HepG2 (cell line): Measurements from ENCODE around the gene SLC12A5. TPM values are rescaled to one million over a fixed set of nuclear protein-coding genes. Genes with fewer than 3 reads are reported as not detected.

ENCODE experiments used
- ATAC-seq: fragments of 200-7000 bp; cut with Tn5 transposase; 3 replicates; pipeline ENCODE4 v1.9.1; 2020; ENCODE audit warnings: mild to moderate bottlenecking, moderate library complexity
- BruUV-seq: library from RNA; stranded (reverse); fragments of 400-500 nt; replicated peaks from 2 replicates; lab custom pipeline; 2021; lab: Mats Ljungman, UMichigan
- CTCF ChIA-PET: fragments of 300-600 bp; formaldehyde crosslinking; extraction: SDS; loops from one replicate; lab custom pipeline; 2021; ENCODE audit warnings: low total read pairs, inconsistent platforms, low intra/inter-chr PET ratio; lab: Yijun Ruan, JAX
- POLR2A ChIA-PET: fragments of 350-600 bp; sonication (Branson Sonifier 250); formaldehyde crosslinking; loops from one replicate; lab custom pipeline; 2020; ENCODE audit warnings: antibody characterized with exemption, inconsistent platforms; lab: Yijun Ruan, JAX
- DNase-seq: peaks from one replicate; pipeline ENCODE4 v3.0.0-alpha.2; 2015; ENCODE audit warnings: low spot score
- FAIRE-seq: peaks from 3 replicates; lab custom pipeline; 2011; peaks lifted over from hg19 to GRCh38; lab: Jason Lieb, UNC
- H2AFZ ChIP-seq: one replicate; pipeline ENCODE4 v1.6.1; 2011; ENCODE audit warnings: low read length, inconsistent platforms
- H3K27ac ChIP-seq: fragments of 300-600 bp; 3 replicates; pipeline ENCODE4 v1.8.0; 2011; ENCODE audit warnings: mixed run types, mild to moderate bottlenecking, mixed read lengths, low read length, inconsistent platforms; ENCODE audit not compliant: insufficient read depth; ENCODE audit errors: extremely low read length
- H3K27me3 ChIP-seq, 2 experiments: fragments of 200-600 bp in 1 of 2; 2 replicates in 1 of 2; 3 replicates in 1 of 2; pipeline versions ENCODE4 v1.6.0 to v1.8.0; 2011; ENCODE audit warnings: low read length in 2 of 2, mild to moderate bottlenecking in 2 of 2, moderate library complexity in 2 of 2, inconsistent platforms in 1 of 2; ENCODE audit not compliant: insufficient read depth in 2 of 2, control insufficient read depth in 1 of 2
- H3K36me3 ChIP-seq, 2 experiments: fragments of 200-600 bp in 1 of 2; replicated peaks in 1 of 2; 2 replicates in 1 of 2; 3 replicates in 1 of 2; pipeline versions ENCODE4 v1.5.1 to v1.8.0; 2011; ENCODE audit warnings: low read length in 2 of 2, inconsistent platforms in 1 of 2; ENCODE audit not compliant: insufficient read depth in 2 of 2, control insufficient read depth in 1 of 2
- H3K4me1 ChIP-seq: 2 replicates; pipeline ENCODE4 v1.5.1; 2012; ENCODE audit warnings: low read length, inconsistent platforms; ENCODE audit not compliant: insufficient read depth
- H3K4me2 ChIP-seq: 2 replicates; pipeline ENCODE4 v1.6.0; 2011; ENCODE audit warnings: low read depth, low read length, inconsistent platforms
- H3K4me3 ChIP-seq, 3 experiments: fragments of 200-600 bp in 1 of 3; sonication (generic), shearing (Covaris generic) in 1 of 3; replicated peaks in 1 of 3; 2 replicates each; pipeline ENCODE4 v1.5.1; 2011 to 2016; ENCODE audit warnings: low read length in 3 of 3, inconsistent platforms in 2 of 3, low read depth in 2 of 3, mild to moderate bottlenecking in 2 of 3, control low read depth in 1 of 3, mixed read lengths in 1 of 3; ENCODE audit not compliant: insufficient read depth in 1 of 3
- H3K79me2 ChIP-seq: one replicate; pipeline ENCODE4 v1.6.1; 2011; ENCODE audit warnings: low read length, inconsistent platforms; ENCODE audit not compliant: insufficient read depth
- H3K9ac ChIP-seq: 2 replicates; pipeline ENCODE4 v1.6.0; 2011; ENCODE audit warnings: mild to moderate bottlenecking, low read depth, low read length, inconsistent platforms; ENCODE audit not compliant: insufficient read depth
- H3K9me3 ChIP-seq: 2 replicates; pipeline ENCODE4 v1.5.1; 2012; ENCODE audit warnings: mild to moderate bottlenecking, low read length
- H4K20me1 ChIP-seq: 2 replicates; pipeline ENCODE4 v1.6.0; 2011; ENCODE audit warnings: inconsistent platforms, mild to moderate bottlenecking, low read length, moderate library complexity; ENCODE audit not compliant: insufficient read depth
- MAFG ChIP-seq: sonication (generic); formaldehyde crosslinking; IDR thresholded peaks from 2 replicates; pipeline ENCODE4 v1.5.1; 2020; ENCODE audit warnings: mild to moderate bottlenecking, missing genetic modification reagents
- RAD21 ChIP-seq: fragments of 450-650 bp; formaldehyde crosslinking; IDR thresholded peaks from 2 replicates; pipeline ENCODE4 v1.5.0; 2020; ENCODE audit warnings: mild to moderate bottlenecking
- STAG1 ChIP-seq: sonication (generic); formaldehyde crosslinking; IDR thresholded peaks from 2 replicates; pipeline ENCODE4 v1.4.0; 2020; ENCODE audit warnings: missing genetic modification reagents
- ZNF274 ChIP-seq: sonication (generic); formaldehyde crosslinking; IDR thresholded peaks from 2 replicates; pipeline ENCODE4 v1.5.1; 2020; ENCODE audit warnings: mild to moderate bottlenecking, missing genetic modification reagents
- WGBS: methylation state at CpG from one replicate; pipeline ENCODE4 v1.1.6; 2017; ENCODE audit warnings: low lambda C conversion rate; 5-methylcytosine and 5-hydroxymethylcytosine counted together
- in situ Hi-C: cut with HindIII; loops from 2 replicates; pipeline ENCODE4 v1.10.0; 2017; ENCODE audit warnings: low pct_unique_long_range_greater_than_20kb; ENCODE audit not compliant: extremely low pct_ligation_motif_present
- intact Hi-C: fragments of 100-400 bp; cut with micrococcal nuclease; formaldehyde crosslinking; loops from one replicate; pipeline ENCODE4 v1.10.0; 2022; ENCODE audit not compliant: unreplicated experiment
- polyA plus RNA-seq, 8 experiments: library from polyadenylated mRNA; depleted of rRNA in 3 of 8; stranded (reverse) in 7 of 8; unstranded in 1 of 8; fragments of >200 nt; fragmentation: Illumina TruSeq in 4 of 8; extraction: Trizol in 4 of 8; gene quantifications; 2 replicates each; pipeline versions ENCODE4 v1.2.1 to v1.2.3, GENCODE V29; 2011 to 2016; ENCODE audit warnings: low read depth in 4 of 8, missing spikeins in 1 of 8, mixed read lengths in 1 of 8; ENCODE audit not compliant: insufficient read depth in 1 of 8
- total RNA-seq, 5 experiments: library from RNA; depleted of rRNA; stranded (reverse); fragments of >200 nt; fragmentation: Illumina TruSeq; extraction: Trizol; gene quantifications; 2 replicates each; pipeline ENCODE4 v1.2.3, GENCODE V29; 2016; ENCODE audit warnings: low read depth in 1 of 5
- TF ChIP-seq, protein P1 (sequence below): IDR thresholded peaks from 2 replicates; pipeline ENCODE4 v1.6.1; 2012; ENCODE audit warnings: low read depth, low read length, improper control_type of control experiment
- TF ChIP-seq, protein P2 (sequence below): sonication (generic); formaldehyde crosslinking; IDR thresholded peaks from 2 replicates; pipeline ENCODE4 v1.4.0; 2020; ENCODE audit warnings: mild to moderate bottlenecking, low read depth, missing genetic modification reagents
- TF ChIP-seq, protein P3 (sequence below): sonication (generic); formaldehyde crosslinking; IDR thresholded peaks from 2 replicates; pipeline ENCODE4 v1.5.0; 2020; ENCODE audit warnings: mild to moderate bottlenecking, missing genetic modification reagents, moderate library complexity

SLC12A5 gene
- total and polyA plus RNA-seq, 2 of the 13 experiments (the other 11 are each of a cell fraction or from before 2014, with no cell fraction given) = 4.3 to 5.4 TPM

DNA sequence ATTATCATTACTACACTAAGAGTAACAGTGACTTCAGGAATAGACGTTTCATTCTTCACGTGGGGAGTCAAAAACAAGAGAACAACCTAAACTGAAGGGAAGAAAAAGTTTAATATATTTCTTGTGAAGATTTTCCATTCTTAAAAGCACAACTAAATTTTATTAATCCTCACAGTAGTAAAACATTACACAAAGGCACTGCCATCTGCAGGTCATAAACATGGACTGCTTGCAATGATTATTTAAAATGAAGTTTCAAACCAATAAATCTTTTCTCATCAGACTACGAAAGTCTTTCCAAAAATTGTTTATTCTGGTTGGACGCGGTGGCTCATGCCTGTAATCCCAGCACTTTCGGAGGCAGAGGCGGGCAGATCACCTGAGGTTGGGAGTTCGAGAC is 58.1 kb downstream of the SLC12A5 start:
- no peaks in the 10 kb centered on the region for H3K9me3 ChIP-seq
- H3K79me2 ChIP-seq = peaks cover 73% of the 10 kb centered on the region
- CTCF ChIA-PET = interaction anchor here (4.9 kb wide), 1 partner anchor 73 kb away, joined by 27 read pairs; no protein-coding TSS in a partner anchor
- peaks cover 52% of the 10 kb centered on the region for H3K4me1 ChIP-seq
- peaks cover 0 to 1% of the 10 kb centered on the region in 2 experiments; a peak in 2 of 5 replicates for H3K36me3 ChIP-seq
- ATAC-seq (no peak), DNase-seq (peak; percentile 21), FAIRE-seq (no peak)
- H3K4me2 ChIP-seq = peak overlapping the region; percentile 82; the same call in 1 of the 2 replicates
- H3K9ac ChIP-seq = no peak overlapping the region
- no TSS peak for BruUV-seq
- H3K4me3 ChIP-seq = no peak overlapping the region
- no peak overlapping the region for H2AFZ ChIP-seq
- POLR2A ChIA-PET = no interaction called here
- WGBS = 87% methylated on average over 8 of the region's 8 CpGs
- H3K27ac ChIP-seq = no peak overlapping the region
- peaks cover 71% of the 10 kb centered on the region for H4K20me1 ChIP-seq
- TF ChIP-seq, protein P1, sequence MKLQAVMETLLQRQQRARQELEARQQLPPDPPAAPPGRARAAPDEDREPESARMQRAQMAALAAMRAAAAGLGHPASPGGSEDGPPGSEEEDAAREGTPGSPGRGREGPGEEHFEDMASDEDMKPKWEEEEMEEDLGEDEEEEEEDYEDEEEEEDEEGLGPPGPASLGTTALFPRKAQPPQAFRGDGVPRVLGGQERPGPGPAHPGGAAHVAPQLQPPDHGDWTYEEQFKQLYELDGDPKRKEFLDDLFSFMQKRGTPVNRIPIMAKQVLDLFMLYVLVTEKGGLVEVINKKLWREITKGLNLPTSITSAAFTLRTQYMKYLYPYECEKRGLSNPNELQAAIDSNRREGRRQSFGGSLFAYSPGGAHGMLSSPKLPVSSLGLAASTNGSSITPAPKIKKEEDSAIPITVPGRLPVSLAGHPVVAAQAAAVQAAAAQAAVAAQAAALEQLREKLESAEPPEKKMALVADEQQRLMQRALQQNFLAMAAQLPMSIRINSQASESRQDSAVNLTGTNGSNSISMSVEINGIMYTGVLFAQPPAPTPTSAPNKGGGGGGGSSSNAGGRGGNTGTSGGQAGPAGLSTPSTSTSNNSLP = 0 out of 2 replicates have a peak, but pooled peaks have one; percentile 37
- TF ChIP-seq, protein P2, sequence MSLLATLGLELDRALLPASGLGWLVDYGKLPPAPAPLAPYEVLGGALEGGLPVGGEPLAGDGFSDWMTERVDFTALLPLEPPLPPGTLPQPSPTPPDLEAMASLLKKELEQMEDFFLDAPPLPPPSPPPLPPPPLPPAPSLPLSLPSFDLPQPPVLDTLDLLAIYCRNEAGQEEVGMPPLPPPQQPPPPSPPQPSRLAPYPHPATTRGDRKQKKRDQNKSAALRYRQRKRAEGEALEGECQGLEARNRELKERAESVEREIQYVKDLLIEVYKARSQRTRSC = no peak
- TF ChIP-seq, protein P3, sequence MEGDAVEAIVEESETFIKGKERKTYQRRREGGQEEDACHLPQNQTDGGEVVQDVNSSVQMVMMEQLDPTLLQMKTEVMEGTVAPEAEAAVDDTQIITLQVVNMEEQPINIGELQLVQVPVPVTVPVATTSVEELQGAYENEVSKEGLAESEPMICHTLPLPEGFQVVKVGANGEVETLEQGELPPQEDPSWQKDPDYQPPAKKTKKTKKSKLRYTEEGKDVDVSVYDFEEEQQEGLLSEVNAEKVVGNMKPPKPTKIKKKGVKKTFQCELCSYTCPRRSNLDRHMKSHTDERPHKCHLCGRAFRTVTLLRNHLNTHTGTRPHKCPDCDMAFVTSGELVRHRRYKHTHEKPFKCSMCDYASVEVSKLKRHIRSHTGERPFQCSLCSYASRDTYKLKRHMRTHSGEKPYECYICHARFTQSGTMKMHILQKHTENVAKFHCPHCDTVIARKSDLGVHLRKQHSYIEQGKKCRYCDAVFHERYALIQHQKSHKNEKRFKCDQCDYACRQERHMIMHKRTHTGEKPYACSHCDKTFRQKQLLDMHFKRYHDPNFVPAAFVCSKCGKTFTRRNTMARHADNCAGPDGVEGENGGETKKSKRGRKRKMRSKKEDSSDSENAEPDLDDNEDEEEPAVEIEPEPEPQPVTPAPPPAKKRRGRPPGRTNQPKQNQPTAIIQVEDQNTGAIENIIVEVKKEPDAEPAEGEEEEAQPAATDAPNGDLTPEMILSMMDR (CRISPR knock-in tag) = peak; percentile 34
- peak; percentile 7; the same call in 1 of the 2 replicates for TF ChIP-seq STAG1 (CRISPR knock-in tag)
- peak; percentile 18; the same call in 1 of the 2 replicates for TF ChIP-seq RAD21 (CRISPR knock-in tag)
- TF ChIP-seq ZNF274 (CRISPR knock-in tag) = no peak
- TF ChIP-seq MAFG (CRISPR knock-in tag) = no peak
- intact Hi-C loops = loop anchor here (2.0 to 5.0 kb wide), 2 partner anchors 72 to 115 kb away; partner anchors contain the start of gene ZNF335
- no peaks in the 10 kb centered on the region; a peak in 1 of 5 replicates for H3K27me3 ChIP-seq
- in situ Hi-C loops = loop anchor here (5.0 kb wide), 1 partner anchor 65 kb away; no protein-coding TSS in a partner anchor
